H9 (cell line): ENCODE data around the gene TBC1D5. TPM values are rescaled to one million over a fixed set of nuclear protein-coding genes. Genes with fewer than 3 reads are reported as not detected.

Experiments used
- DNase-seq: peaks from one replicate; pipeline ENCODE4 v3.0.0-alpha.2; 2017
- H2AFZ ChIP-seq: one replicate; pipeline ENCODE4 v1.6.1; 2013; ENCODE audit warnings: mild to moderate bottlenecking, low read length, control low read depth, moderate library complexity
- H2AK5ac ChIP-seq: 2 replicates; pipeline ENCODE4 v1.6.1; 2013; ENCODE audit warnings: low read length, control low read depth, mixed read lengths; ENCODE audit not compliant: insufficient read length
- H2BK120ac ChIP-seq: one replicate; pipeline ENCODE4 v1.6.1; 2013; ENCODE audit warnings: low read depth, mild to moderate bottlenecking, low read length, control low read depth, inconsistent platforms; ENCODE audit not compliant: poor library complexity, severe bottlenecking
- H2BK12ac ChIP-seq: 2 replicates; pipeline ENCODE4 v1.6.1; 2013; ENCODE audit warnings: low read length, control low read depth, mixed read lengths, low read depth; ENCODE audit not compliant: insufficient read length
- H2BK15ac ChIP-seq: 2 replicates; pipeline ENCODE4 v1.6.1; 2013; ENCODE audit warnings: low read depth, low read length, control low read depth
- H2BK20ac ChIP-seq: one replicate; pipeline ENCODE4 v1.6.1; 2013; ENCODE audit warnings: low read depth, mild to moderate bottlenecking, low read length, control low read depth, inconsistent platforms; ENCODE audit not compliant: poor library complexity, severe bottlenecking
- H2BK5ac ChIP-seq: 2 replicates; pipeline ENCODE4 v1.6.1; 2013; ENCODE audit warnings: low read length, control low read depth, mixed read lengths; ENCODE audit not compliant: insufficient read length
- H3K14ac ChIP-seq: 2 replicates; pipeline ENCODE4 v1.6.1; 2013; ENCODE audit warnings: low read length, control low read depth; ENCODE audit not compliant: insufficient read depth
- H3K18ac ChIP-seq: 2 replicates; pipeline ENCODE4 v1.6.1; 2013; ENCODE audit warnings: low read depth, mild to moderate bottlenecking, mixed read lengths, low read length, control low read depth; ENCODE audit not compliant: insufficient read length
- H3K23ac ChIP-seq: 2 replicates; pipeline ENCODE4 v1.6.1; 2013; ENCODE audit warnings: low read length, control low read depth, mixed read lengths, low read depth; ENCODE audit not compliant: insufficient read length
- H3K23me2 ChIP-seq: 2 replicates; pipeline ENCODE4 v1.6.1; 2013; ENCODE audit warnings: low read depth, mild to moderate bottlenecking, mixed read lengths, low read length, control low read depth; ENCODE audit not compliant: insufficient read length, poor library complexity, severe bottlenecking
- H3K27ac ChIP-seq: 2 replicates; pipeline ENCODE4 v1.5.1; 2013; ENCODE audit warnings: low read length, control low read depth, mixed read lengths, low read depth; ENCODE audit not compliant: insufficient read length
- H3K27me3 ChIP-seq: 2 replicates; pipeline ENCODE4 v1.6.1; 2013; ENCODE audit warnings: low read length, control low read depth, inconsistent platforms; ENCODE audit not compliant: insufficient read depth
- H3K4ac ChIP-seq: 2 replicates; pipeline ENCODE4 v1.6.1; 2013; ENCODE audit warnings: low read depth, mild to moderate bottlenecking, control low read depth, inconsistent platforms, low read length, moderate library complexity
- H3K4me1 ChIP-seq: 2 replicates; pipeline ENCODE4 v1.6.1; 2013; ENCODE audit warnings: low read length, control low read depth, inconsistent platforms; ENCODE audit not compliant: insufficient read depth
- H3K4me2 ChIP-seq: 2 replicates; pipeline ENCODE4 v1.6.1; 2013; ENCODE audit warnings: low read length, control low read depth, mixed read lengths; ENCODE audit not compliant: insufficient read length, insufficient read depth
- H3K56ac ChIP-seq: 2 replicates; pipeline ENCODE4 v1.6.1; 2013; ENCODE audit warnings: low read depth, mild to moderate bottlenecking, mixed read lengths, low read length, control low read depth; ENCODE audit not compliant: insufficient read length
- H3K79me1 ChIP-seq: 2 replicates; pipeline ENCODE4 v1.6.1; 2013; ENCODE audit warnings: low read depth, mild to moderate bottlenecking, moderate library complexity, low read length, control low read depth, inconsistent platforms; ENCODE audit not compliant: insufficient read depth, poor library complexity, severe bottlenecking
- H3K79me2 ChIP-seq: 2 replicates; pipeline ENCODE4 v1.6.1; 2013; ENCODE audit warnings: low read length, control low read depth, inconsistent platforms; ENCODE audit not compliant: insufficient read depth
- H3K9ac ChIP-seq: 2 replicates; pipeline ENCODE4 v1.6.1; 2013; ENCODE audit warnings: low read length, control low read depth, mixed read lengths; ENCODE audit not compliant: insufficient read length; ENCODE audit errors: extremely low read depth
- H3K9me3 ChIP-seq: one replicate; pipeline ENCODE4 v1.6.1; 2013; ENCODE audit warnings: low read depth, low read length, inconsistent platforms; ENCODE audit not compliant: control insufficient read depth
- H3T11ph ChIP-seq: one replicate; pipeline ENCODE4 v1.6.1; 2013; ENCODE audit warnings: mild to moderate bottlenecking, low read length, control low read depth, inconsistent platforms
- H4K20me1 ChIP-seq: one replicate; pipeline ENCODE4 v1.6.1; 2013; ENCODE audit not compliant: control insufficient read depth, insufficient read length, insufficient read depth
- H4K5ac ChIP-seq: 2 replicates; pipeline ENCODE4 v1.6.1; 2013; ENCODE audit warnings: low read depth, mild to moderate bottlenecking, mixed read lengths, low read length, control low read depth; ENCODE audit not compliant: insufficient read length
- H4K8ac ChIP-seq: replicated peaks from 2 replicates; pipeline ENCODE4 v1.6.1; 2013; ENCODE audit warnings: low read length, control low read depth, mixed read lengths, low read depth; ENCODE audit not compliant: insufficient read length
- H4K91ac ChIP-seq: 2 replicates; pipeline ENCODE4 v1.6.1; 2013; ENCODE audit warnings: low read depth, mild to moderate bottlenecking, moderate library complexity, mixed read lengths, low read length, control low read depth; ENCODE audit not compliant: insufficient read length
- H3K27ac Mint-ChIP-seq, 3 experiments: 2 replicates in 2 of 3; 3 replicates in 1 of 3; pipeline ENCODE4 v1.8.0; 2020 to 2021; ENCODE audit warnings: mixed read lengths in 3 of 3, mild to moderate bottlenecking in 1 of 3, moderate library complexity in 1 of 3
- H3K27me3 Mint-ChIP-seq: 2 replicates; pipeline ENCODE4 v1.8.0; 2021; ENCODE audit warnings: low read depth, mild to moderate bottlenecking, moderate library complexity, mixed read lengths
- H3K36me3 Mint-ChIP-seq, 3 experiments: 2 replicates in 2 of 3; 3 replicates in 1 of 3; pipeline ENCODE4 v1.8.0; 2020 to 2021; ENCODE audit warnings: low read depth in 3 of 3, mixed read lengths in 3 of 3; ENCODE audit not compliant: insufficient read depth in 1 of 3
- H3K4me1 Mint-ChIP-seq, 2 experiments: 2 replicates each; pipeline ENCODE4 v1.8.0; 2020; ENCODE audit warnings: mixed read lengths in 2 of 2
- H3K4me3 Mint-ChIP-seq, 2 experiments: 2 replicates in 1 of 2; 3 replicates in 1 of 2; pipeline ENCODE4 v1.8.0; 2020 to 2021; ENCODE audit warnings: mild to moderate bottlenecking in 2 of 2, mixed read lengths in 2 of 2, moderate library complexity in 1 of 2
- H3K9me3 Mint-ChIP-seq, 2 experiments: 2 replicates in 1 of 2; 3 replicates in 1 of 2; pipeline ENCODE4 v1.8.0; 2020; ENCODE audit warnings: mild to moderate bottlenecking in 2 of 2, mixed read lengths in 2 of 2, moderate library complexity in 1 of 2
- WGBS: extraction: QIAGEN DNeasy Blood & Tissue Kit; methylation state at CpG from one replicate; pipeline ENCODE4 v1.1.7; 2013; ENCODE audit warnings: missing lambda C conversion rate, low lambda C conversion rate, mixed read lengths; ENCODE audit not compliant: insufficient read length; ENCODE audit errors: extremely low coverage; 5-methylcytosine and 5-hydroxymethylcytosine counted together
- total RNA-seq: library from RNA; stranded (reverse); gene quantifications from 2 replicates; pipeline ENCODE4 v1.2.1, GENCODE V29; 2021
- TF ChIP-seq, protein P1 (sequence below): fragments of 200-600 bp; sonication (generic); conservative IDR thresholded peaks from 3 replicates; pipeline ENCODE4 v1.8.0; 2021; ENCODE audit warnings: antibody characterized with exemption, mild to moderate bottlenecking

TBC1D5 gene
- total RNA-seq, 1 experiment from 2014 or later = 25.0 TPM

DNA sequence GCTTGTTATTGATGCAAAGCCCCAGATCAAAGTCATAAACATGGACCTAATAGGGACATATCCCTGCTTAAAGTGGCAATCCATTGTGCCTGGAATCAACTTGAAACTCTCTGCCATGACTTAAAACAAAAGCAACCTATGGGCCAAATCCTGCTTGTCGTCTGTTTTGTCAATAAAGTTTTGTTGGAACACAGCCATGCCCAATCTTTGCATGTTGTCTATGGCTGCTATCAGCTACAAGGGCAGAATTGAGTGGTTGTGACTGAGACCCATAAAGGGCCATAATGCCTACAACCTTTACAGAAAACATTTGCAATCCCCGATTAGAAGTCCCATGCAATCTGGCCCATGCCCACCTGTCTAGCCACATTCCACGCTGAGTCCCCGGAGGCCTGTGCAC, 622.3 kb downstream of the TBC1D5 start:
- no peak overlapping the region for H4K5ac ChIP-seq
- no peaks in the 10 kb centered on the region for H3K4me1 Mint-ChIP-seq

More for the DNA sequence above, 622.3 kb downstream of the TBC1D5 start:
- no peak overlapping the region for H2AK5ac ChIP-seq
- no peaks in the 10 kb centered on the region for H3K23me2 ChIP-seq
- no peak overlapping the region for H3K4me2 ChIP-seq
- no peak overlapping the region for H4K8ac ChIP-seq
- no peak overlapping the region for H3K14ac ChIP-seq
- no peak overlapping the region for H2BK20ac ChIP-seq
- H3K9me3 ChIP-seq = no peaks in the 10 kb centered on the region
- H2BK5ac ChIP-seq = no peak overlapping the region
- H3K18ac ChIP-seq = no peak overlapping the region
- Mint-ChIP-seq H3K27ac (no peak overlapping the region; a peak in 1 of 7 replicates), H3K27me3 (peaks cover 2% of the 10 kb centered on the region; the same call in 1 of the 2 replicates), H3K9me3 (peaks cover 5 to 9% of the 10 kb centered on the region in 2 experiments; a peak in 4 of 5 replicates), H3K4me3 (no peak overlapping the region), H3K36me3 (peaks cover 4 to 10% (median 4%) of the 10 kb centered on the region in 3 experiments; a peak in 4 of 7 replicates)
- no peak overlapping the region for H2BK120ac ChIP-seq
- no peak overlapping the region for H3K9ac ChIP-seq
- H3K27me3 ChIP-seq = no peaks in the 10 kb centered on the region
- no peak overlapping the region for H2BK12ac ChIP-seq
- DNase-seq = no peak
- no peaks in the 10 kb centered on the region for H3K4me1 ChIP-seq
- TF ChIP-seq, protein P1, sequence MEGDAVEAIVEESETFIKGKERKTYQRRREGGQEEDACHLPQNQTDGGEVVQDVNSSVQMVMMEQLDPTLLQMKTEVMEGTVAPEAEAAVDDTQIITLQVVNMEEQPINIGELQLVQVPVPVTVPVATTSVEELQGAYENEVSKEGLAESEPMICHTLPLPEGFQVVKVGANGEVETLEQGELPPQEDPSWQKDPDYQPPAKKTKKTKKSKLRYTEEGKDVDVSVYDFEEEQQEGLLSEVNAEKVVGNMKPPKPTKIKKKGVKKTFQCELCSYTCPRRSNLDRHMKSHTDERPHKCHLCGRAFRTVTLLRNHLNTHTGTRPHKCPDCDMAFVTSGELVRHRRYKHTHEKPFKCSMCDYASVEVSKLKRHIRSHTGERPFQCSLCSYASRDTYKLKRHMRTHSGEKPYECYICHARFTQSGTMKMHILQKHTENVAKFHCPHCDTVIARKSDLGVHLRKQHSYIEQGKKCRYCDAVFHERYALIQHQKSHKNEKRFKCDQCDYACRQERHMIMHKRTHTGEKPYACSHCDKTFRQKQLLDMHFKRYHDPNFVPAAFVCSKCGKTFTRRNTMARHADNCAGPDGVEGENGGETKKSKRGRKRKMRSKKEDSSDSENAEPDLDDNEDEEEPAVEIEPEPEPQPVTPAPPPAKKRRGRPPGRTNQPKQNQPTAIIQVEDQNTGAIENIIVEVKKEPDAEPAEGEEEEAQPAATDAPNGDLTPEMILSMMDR = no peak
- no peak overlapping the region for H2AFZ ChIP-seq
- no peak overlapping the region for H3K4ac ChIP-seq
- H4K20me1 ChIP-seq = no peaks in the 10 kb centered on the region
- no peak overlapping the region for H2BK15ac ChIP-seq
- H3K79me2 ChIP-seq = no peaks in the 10 kb centered on the region
- no peaks in the 10 kb centered on the region for H3K79me1 ChIP-seq
- H3T11ph ChIP-seq = no peak overlapping the region
- H4K91ac ChIP-seq = no peak overlapping the region
- H3K56ac ChIP-seq = no peak overlapping the region
- no peak overlapping the region for H3K27ac ChIP-seq
- no peak overlapping the region for H3K23ac ChIP-seq
- WGBS = no CpG with 5 or more reads among the region's 4 CpGs
